ENCODE measurements around the gene GPAT3. TPM values are rescaled to one million over a fixed set of nuclear protein-coding genes. Genes with fewer than 3 reads are reported as not detected.
"Not testable (repeated sequence)": the region's sequence is repeated elsewhere in the genome, so short reads cannot be mapped to it uniquely, and the experiment has no call there.

Gene GPAT3
- total RNA-seq, 2 experiments from 2014 or later: 27.2 to 27.7 TPM

GRCh38 chr4:83556816-83557215, 20.9 kb downstream of the GPAT3 start:
- Mint-ChIP-seq H3K4me3 (no peak overlapping the region), H3K27ac (peak overlapping the region; percentile 23), H3K36me3 (ENCODE audit: low read depth) (peaks cover 13% of the 10 kb centered on the region), H3K4me1 (peaks cover 83% of the 10 kb centered on the region), H3K9me3 (no peaks in the 10 kb centered on the region), H3K27me3 (no peaks in the 10 kb centered on the region)
- no peak for DNase-seq
- ChIA-PET CTCF (interaction anchor here (1.2 kb wide), 1 partner anchor 66 kb away, joined by 3 read pairs; no protein-coding TSS in a partner anchor), POLR2A (interaction anchor here (1.8 to 3.1 kb wide), 2 partner anchors 21 to 101 kb away, joined by 5 to 21 read pairs; partner anchors contain the start of genes GPAT3, HELQ and MRPS18C)

GRCh38 chr4:83558059-83558653, 22.2 kb downstream of the GPAT3 start:
- ChIA-PET CTCF (interaction anchor here (1.2 kb wide), 1 partner anchor 68 kb away, joined by 3 read pairs; no protein-coding TSS in a partner anchor), POLR2A (interaction anchor here (1.2 to 3.1 kb wide), 5 partner anchors 10 to 103 kb away, joined by 3 to 21 read pairs (median 5); partner anchors contain the start of genes GPAT3, HELQ and MRPS18C)
- Mint-ChIP-seq H3K4me3 (peak overlapping the region; percentile 12), H3K4me1 (peaks cover 76% of the 10 kb centered on the region), H3K9me3 (no peaks in the 10 kb centered on the region), H3K27ac (peak overlapping the region; percentile 88), H3K27me3 (peaks cover 2% of the 10 kb centered on the region), H3K36me3 (ENCODE audit: low read depth) (peaks cover 13% of the 10 kb centered on the region)
- no peak for DNase-seq

GRCh38 chr4:83558680-83559079, 22.8 kb downstream of the GPAT3 start:
- peak overlapping the region; percentile 12 for H3K4me3 Mint-ChIP-seq
- H3K27ac Mint-ChIP-seq: peak overlapping the region; percentile 88
- no peaks in the 10 kb centered on the region for H3K9me3 Mint-ChIP-seq
- H3K4me1 Mint-ChIP-seq: peaks cover 71% of the 10 kb centered on the region
- H3K36me3 Mint-ChIP-seq (ENCODE audit: low read depth): peaks cover 8% of the 10 kb centered on the region
- peaks cover 2% of the 10 kb centered on the region for H3K27me3 Mint-ChIP-seq
- DNase-seq: no peak
- ChIA-PET CTCF (no interaction called here), POLR2A (interaction anchor here (1.2 to 3.1 kb wide), 5 partner anchors 11 to 103 kb away, joined by 3 to 21 read pairs (median 5); partner anchors contain the start of genes GPAT3, HELQ and MRPS18C)

GRCh38 chr4:83560523-83560922, 24.6 kb downstream of the GPAT3 start:
- peaks cover 62% of the 10 kb centered on the region for H3K4me1 Mint-ChIP-seq
- ChIA-PET CTCF (no interaction called here), POLR2A (no interaction called here)
- H3K36me3 Mint-ChIP-seq (ENCODE audit: low read depth): peaks cover 5% of the 10 kb centered on the region
- DNase-seq: no peak
- no peaks in the 10 kb centered on the region for H3K9me3 Mint-ChIP-seq
- no peak overlapping the region for H3K4me3 Mint-ChIP-seq
- H3K27ac Mint-ChIP-seq: no peak overlapping the region
- H3K27me3 Mint-ChIP-seq: peaks cover 2% of the 10 kb centered on the region

GRCh38 chr4:83561381-83561780, 25.5 kb downstream of the GPAT3 start:
- H3K36me3 Mint-ChIP-seq (ENCODE audit: low read depth): peaks cover 5% of the 10 kb centered on the region
- peak; percentile 33 for DNase-seq
- peaks cover 53% of the 10 kb centered on the region for H3K4me1 Mint-ChIP-seq
- H3K27me3 Mint-ChIP-seq: peaks cover 2% of the 10 kb centered on the region
- ChIA-PET CTCF (no interaction called here), POLR2A (no interaction called here)
- no peak overlapping the region for H3K27ac Mint-ChIP-seq
- no peaks in the 10 kb centered on the region for H3K9me3 Mint-ChIP-seq
- no peak overlapping the region for H3K4me3 Mint-ChIP-seq

- Mint-ChIP-seq H3K4me3 (no peak overlapping the region), H3K27me3 (peaks cover 2% of the 10 kb centered on the region), H3K27ac (no peak overlapping the region), H3K4me1 (peaks cover 29% of the 10 kb centered on the region), H3K9me3 (no peaks in the 10 kb centered on the region), H3K36me3 (ENCODE audit: low read depth) (peaks cover 5% of the 10 kb centered on the region)
- no peak for DNase-seq
- POLR2A ChIA-PET: no interaction called here
- CTCF ChIA-PET: no interaction called here
Observed at GRCh38 chr4:83563998-83564397, 28.1 kb downstream of the GPAT3 start.

GRCh38 chr4:83568062-83568461, 32.2 kb downstream of the GPAT3 start:
- CTCF ChIA-PET: no interaction called here
- no peaks in the 10 kb centered on the region for H3K4me1 Mint-ChIP-seq
- no peak overlapping the region for H3K27ac Mint-ChIP-seq
- H3K4me3 Mint-ChIP-seq: no peak overlapping the region
- POLR2A ChIA-PET: no interaction called here
- no peaks in the 10 kb centered on the region for H3K27me3 Mint-ChIP-seq
- H3K36me3 Mint-ChIP-seq (ENCODE audit: low read depth): peaks cover 3% of the 10 kb centered on the region
- no peak for DNase-seq
- H3K9me3 Mint-ChIP-seq: no peaks in the 10 kb centered on the region

- Mint-ChIP-seq H3K36me3 (ENCODE audit: low read depth) (peaks cover 3% of the 10 kb centered on the region), H3K4me3 (no peak overlapping the region), H3K27ac (no peak overlapping the region), H3K4me1 (no peaks in the 10 kb centered on the region), H3K27me3 (no peaks in the 10 kb centered on the region), H3K9me3 (no peaks in the 10 kb centered on the region)
- POLR2A ChIA-PET: no interaction called here
- no peak for DNase-seq
- CTCF ChIA-PET: no interaction called here
Observed at GRCh38 chr4:83569429-83569828, 33.5 kb downstream of the GPAT3 start.

GRCh38 chr4:83569987-83570386, 34.1 kb downstream of the GPAT3 start:
- no peaks in the 10 kb centered on the region for H3K4me1 Mint-ChIP-seq
- H3K36me3 Mint-ChIP-seq (ENCODE audit: low read depth): peaks cover 3% of the 10 kb centered on the region
- H3K4me3 Mint-ChIP-seq: no peak overlapping the region
- no peaks in the 10 kb centered on the region for H3K27me3 Mint-ChIP-seq
- POLR2A ChIA-PET: no interaction called here
- no peak overlapping the region for H3K27ac Mint-ChIP-seq
- DNase-seq: no peak
- no peaks in the 10 kb centered on the region for H3K9me3 Mint-ChIP-seq
- CTCF ChIA-PET: no interaction called here

GRCh38 chr4:83572848-83573247, 36.9 kb downstream of the GPAT3 start:
- Mint-ChIP-seq H3K27ac (no peak overlapping the region), H3K4me3 (no peak overlapping the region), H3K36me3 (ENCODE audit: low read depth) (peaks cover 3% of the 10 kb centered on the region), H3K27me3 (no peaks in the 10 kb centered on the region), H3K9me3 (no peaks in the 10 kb centered on the region), H3K4me1 (no peaks in the 10 kb centered on the region)
- POLR2A ChIA-PET: no interaction called here
- no peak for DNase-seq
- CTCF ChIA-PET: no interaction called here

- no peak overlapping the region for H3K4me3 Mint-ChIP-seq
- H3K4me1 Mint-ChIP-seq: no peaks in the 10 kb centered on the region
- H3K9me3 Mint-ChIP-seq: no peaks in the 10 kb centered on the region
- H3K36me3 Mint-ChIP-seq (ENCODE audit: low read depth): no peaks in the 10 kb centered on the region
- H3K27me3 Mint-ChIP-seq: no peaks in the 10 kb centered on the region
- H3K27ac Mint-ChIP-seq: no peak overlapping the region
- ChIA-PET POLR2A (no interaction called here), CTCF (interaction anchor here (1.5 kb wide), 1 partner anchor 66 kb away, joined by 4 read pairs; no protein-coding TSS in a partner anchor)
- DNase-seq: no peak
Observed at GRCh38 chr4:83574247-83574646, 38.3 kb downstream of the GPAT3 start.

- H3K9me3 Mint-ChIP-seq; H3K27me3 Mint-ChIP-seq; H3K27ac Mint-ChIP-seq; H3K36me3 Mint-ChIP-seq (ENCODE audit: low read depth); POLR2A ChIA-PET; H3K4me1 Mint-ChIP-seq; DNase-seq; H3K4me3 Mint-ChIP-seq; CTCF ChIA-PET: not testable (repeated sequence)
Observed at GRCh38 chr4:83576237-83576636, 40.3 kb downstream of the GPAT3 start.

- Mint-ChIP-seq H3K36me3 (ENCODE audit: low read depth) (peaks cover 11% of the 10 kb centered on the region), H3K4me3 (no peak overlapping the region), H3K4me1 (peaks cover 8% of the 10 kb centered on the region), H3K9me3 (no peaks in the 10 kb centered on the region), H3K27ac (no peak overlapping the region), H3K27me3 (no peaks in the 10 kb centered on the region)
- DNase-seq: no peak
- CTCF ChIA-PET: interaction anchor here (1.1 to 1.9 kb wide), 3 partner anchors 57 to 72 kb away, joined by 3 to 6 read pairs (median 3); no protein-coding TSS in a partner anchor
- POLR2A ChIA-PET: no interaction called here
Observed at GRCh38 chr4:83581411-83582288, 45.7 kb downstream of the GPAT3 start.
